ENCODE measurements around the gene ZNF83.
"Not testable (repeated sequence)": the region's sequence is repeated elsewhere in the genome, so short reads cannot be mapped to it uniquely, and the experiment has no call there.

DNA sequence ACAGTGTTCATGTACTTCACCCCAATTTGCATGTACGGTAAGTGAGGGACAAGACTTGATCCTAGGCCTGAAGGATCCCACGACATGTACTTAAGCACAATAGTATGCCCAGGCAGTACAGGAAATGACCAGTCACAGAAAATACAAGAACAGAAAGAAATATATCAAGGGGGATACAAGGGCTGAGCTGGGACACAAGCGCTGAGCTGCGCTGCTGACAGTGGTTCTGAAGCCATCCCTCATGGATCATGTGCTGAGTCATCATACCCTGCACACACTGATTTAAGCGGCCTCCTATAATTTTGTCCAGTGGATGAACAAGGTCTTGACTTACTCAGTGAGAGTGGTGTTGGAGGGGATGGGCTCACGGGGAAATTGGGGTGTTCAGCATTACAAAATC, 37.1 kb upstream of the ZNF83 start:
- TF ChIP-seq TCF7L2 (IDR thresholded peaks at IDR 0.05; ENCODE audit: low read depth, low read length); CTCF (IDR thresholded peaks at IDR 0.05); POLR2AphosphoS5 (IDR thresholded peaks at IDR 0.05; ENCODE audit: low read depth, low read length); REST (IDR thresholded peaks at IDR 0.05; ENCODE audit: insufficient read depth in 1 of 2, low read depth in 2 of 2, low read length in 1 of 2); SIN3A (IDR thresholded peaks at IDR 0.05; ENCODE audit: borderline replicate concordance, insufficient read depth, low read depth, low read length): not testable (repeated sequence)
